GM21576 (cell line): Measurements from ENCODE around the gene ZNF479.
"Not testable (repeated sequence)": the region's sequence is repeated elsewhere in the genome, so short reads cannot be mapped to it uniquely, and the experiment has no call there.

Source experiments
- ATAC-seq: cut with Tn5 transposase; IDR thresholded peaks from one replicate; pipeline ENCODE4 v1.9.1; 2021; ENCODE audit warnings: mild to moderate bottlenecking, moderate library complexity; ENCODE audit not compliant: unreplicated experiment

Gene ZNF479

GRCh38 chr7:57132336-57132735 lies at the start of gene ZNF479:
ZNF479 (minus strand) TSS chr7:57132436; CDS start chr7:57132324, 112 bp downstream.
- not testable (repeated sequence) for ATAC-seq

- ATAC-seq = no peak
These were observed 49.8 kb upstream of the ZNF479 start for GRCh38 chr7:57182031-57182430.

- ATAC-seq = no peak
These were observed 49.0 kb upstream of the ZNF479 start for GRCh38 chr7:57181281-57181680.

GRCh38 chr7:57179776-57180415 lies 47.7 kb upstream of the ZNF479 start:
- ATAC-seq = no peak

- ATAC-seq = no peak
These were observed 46.5 kb upstream of the ZNF479 start for GRCh38 chr7:57178768-57179139.

GRCh38 chr7:57177856-57178767 lies 45.9 kb upstream of the ZNF479 start:
- no peak for ATAC-seq

- no peak for ATAC-seq
These were observed 44.8 kb upstream of the ZNF479 start for GRCh38 chr7:57176928-57177635.

GRCh38 chr7:57165285-57165899 lies 33.2 kb upstream of the ZNF479 start:
- no peak for ATAC-seq

- ATAC-seq = not testable (repeated sequence)
These were observed 12.0 kb downstream of the ZNF479 start for GRCh38 chr7:57120123-57120784.
